Testis (tissue), 3 donors: Measurements from ENCODE around the gene STK33. TPM values are rescaled to one million over a fixed set of nuclear protein-coding genes. Genes with fewer than 3 reads are reported as not detected.

ENCODE experiments used
- DNase-seq: peaks from one replicate; pipeline ENCODE4 v3.0.0-alpha.2; 2019
- H3K27ac ChIP-seq, 2 donors: fragments of 200-600 bp; sonication (generic); one replicate each; pipeline ENCODE4 v1.5.1; 2019
- H3K27me3 ChIP-seq: fragments of 200-600 bp; sonication (generic); one replicate; pipeline ENCODE4 v1.5.1; 2019
- H3K36me3 ChIP-seq: fragments of 200-600 bp; sonication (generic); one replicate; pipeline ENCODE4 v1.5.1; 2017; ENCODE audit warnings: low read depth; ENCODE audit errors: missing control alignments
- H3K4me1 ChIP-seq: fragments of 200-600 bp; sonication (generic); one replicate; pipeline ENCODE4 v1.5.1; 2019
- H3K4me3 ChIP-seq, 2 donors: fragments of 200-600 bp; sonication (generic); one replicate each; pipeline ENCODE4 v1.5.1; 2017 to 2019
- H3K9me3 ChIP-seq: fragments of 200-600 bp; sonication (generic); one replicate; pipeline ENCODE4 v1.5.1; 2017
- CTCF ChIP-seq, 3 experiments: fragments of 450-650 bp in 2 of 3; fragments of 200-600 bp in 1 of 3; sonication (generic) in 1 of 3; IDR thresholded peaks; one replicate each; pipeline ENCODE4 v1.5.1; 2016 to 2019; ENCODE audit warnings: antibody characterized with exemption in 3 of 3, mild to moderate bottlenecking in 2 of 3, moderate library complexity in 1 of 3
- POLR2A ChIP-seq: fragments of 450-650 bp; IDR thresholded peaks from one replicate; pipeline ENCODE4 v1.6.1; 2017; ENCODE audit warnings: antibody characterized with exemption, mild to moderate bottlenecking, moderate library complexity
- WGBS, 2 donors: methylation state at CpG; one replicate each; pipeline ENCODE4 v1.1.5; 2018; 5-methylcytosine and 5-hydroxymethylcytosine counted together
- intact Hi-C: fragments of 100-400 bp; cut with DNase I; formaldehyde crosslinking; loops from one replicate; pipeline ENCODE4 v1.15.1; 2023; ENCODE audit warnings: low total_unique reads
- polyA plus RNA-seq: library from polyadenylated mRNA; stranded (reverse); fragments of 350-450 nt; fragmentation: Illumina TruSeq; extraction: RNeasy Lipid Tissue Mini Kit (QIAGEN cat#74804); gene quantifications from one replicate; pipeline ENCODE4 v1.2.3, GENCODE V29; 2014; ENCODE audit warnings: low read depth, low replicate concordance; ENCODE audit not compliant: insufficient read depth
- total RNA-seq, 2 donors: library from RNA; depleted of rRNA; stranded (reverse); fragments of >200 nt; gene quantifications; one replicate each; pipeline ENCODE4 v1.2.3, GENCODE V29; 2016

The STK33 gene
- total and polyA plus RNA-seq, 3 donors from 2014 or later = 36.6 to 101 (median 49.9) TPM

GRCh38 chr11:8347978-8348377 is 246.1 kb downstream of the STK33 start:
- H3K27me3 ChIP-seq = no peaks in the 10 kb centered on the region
- no peak overlapping the region for H3K27ac ChIP-seq
- H3K9me3 ChIP-seq = no peaks in the 10 kb centered on the region
- intact Hi-C loops = no loop called here
- TF ChIP-seq POLR2A (no peak), CTCF (IDR thresholded peaks at IDR 0.05) (no peak)
- no peaks in the 10 kb centered on the region for H3K36me3 ChIP-seq
- H3K4me1 ChIP-seq = no peaks in the 10 kb centered on the region
- no peak overlapping the region for H3K4me3 ChIP-seq
- DNase-seq = no peak
- 93 to 94% methylated on average over 2 of the region's 2 CpGs for WGBS, 2 donors

GRCh38 chr11:8346157-8346755 is 247.8 kb downstream of the STK33 start:
- WGBS, 2 donors = 93% methylated on average over 16 of the region's 16 CpGs
- H3K9me3 ChIP-seq = no peaks in the 10 kb centered on the region
- TF ChIP-seq CTCF (IDR thresholded peaks at IDR 0.05) (no peak), POLR2A (no peak)
- no peak overlapping the region for H3K27ac ChIP-seq
- DNase-seq = no peak
- no peaks in the 10 kb centered on the region for H3K36me3 ChIP-seq
- no peaks in the 10 kb centered on the region for H3K27me3 ChIP-seq
- H3K4me3 ChIP-seq = no peak overlapping the region
- H3K4me1 ChIP-seq = no peaks in the 10 kb centered on the region
- intact Hi-C loops = no loop called here

GRCh38 chr11:8345179-8345578 is 248.8 kb downstream of the STK33 start:
- H3K4me3 ChIP-seq = no peak overlapping the region
- no peaks in the 10 kb centered on the region for H3K9me3 ChIP-seq
- no peak for TF ChIP-seq POLR2A
- no peak for TF ChIP-seq CTCF (IDR thresholded peaks at IDR 0.05)
- 90 to 92% methylated on average over 11 of the region's 11 CpGs for WGBS, 2 donors
- H3K36me3 ChIP-seq = no peaks in the 10 kb centered on the region
- DNase-seq = no peak
- no peaks in the 10 kb centered on the region for H3K4me1 ChIP-seq
- no peaks in the 10 kb centered on the region for H3K27me3 ChIP-seq
- intact Hi-C loops = no loop called here
- no peak overlapping the region for H3K27ac ChIP-seq

- H3K27ac ChIP-seq = no peak overlapping the region
- H3K4me3 ChIP-seq = no peak overlapping the region
- WGBS, 2 donors = 74 to 77% methylated on average over 3 of the region's 3 CpGs
- no peaks in the 10 kb centered on the region for H3K36me3 ChIP-seq
- intact Hi-C loops = no loop called here
- no peaks in the 10 kb centered on the region for H3K9me3 ChIP-seq
- TF ChIP-seq POLR2A (no peak), CTCF (IDR thresholded peaks at IDR 0.05) (no peak)
- no peaks in the 10 kb centered on the region for H3K27me3 ChIP-seq
- DNase-seq = no peak
- no peaks in the 10 kb centered on the region for H3K4me1 ChIP-seq
These were observed 249.7 kb downstream of the STK33 start for GRCh38 chr11:8344346-8344745.
